Esophagus squamous epithelium (tissue), 5 donors: ENCODE data around the gene TNFRSF4. TPM values are rescaled to one million over a fixed set of nuclear protein-coding genes. Genes with fewer than 3 reads are reported as not detected.

Source experiments
- DNase-seq: peaks from one replicate; lab custom pipeline; 2025; lab: John Stamatoyannopoulos, UW
- H3K27ac ChIP-seq, 4 donors: fragments of 200-600 bp; sonication (generic); one replicate each; pipeline ENCODE4 v1.5.1; 2016 to 2019; ENCODE audit warnings: mild to moderate bottlenecking in 1 of 4
- H3K27me3 ChIP-seq, 4 donors: fragments of 200-600 bp; sonication (generic); 1 replicate in 3 of 4; 2 replicates in 1 of 4; pipeline versions ENCODE4 v1.5.1 to v1.6.0; 2017 to 2021; ENCODE audit warnings: antibody characterized with exemption in 1 of 4
- H3K36me3 ChIP-seq, 3 donors: fragments of 200-600 bp; sonication (generic); one replicate each; pipeline ENCODE4 v1.5.1; 2016 to 2019
- H3K4me1 ChIP-seq, 3 donors: fragments of 200-600 bp; sonication (generic); one replicate each; pipeline ENCODE4 v1.5.1; 2017 to 2019
- H3K4me3 ChIP-seq, 4 donors: fragments of 200-600 bp; sonication (generic); 1 replicate in 3 of 4; 2 replicates in 1 of 4; pipeline ENCODE4 v1.5.1; 2016 to 2019; ENCODE audit warnings: mild to moderate bottlenecking in 2 of 4, moderate library complexity in 1 of 4
- H3K9me3 ChIP-seq, 3 donors: fragments of 200-600 bp; sonication (generic); one replicate each; pipeline ENCODE4 v1.5.1; 2016 to 2019
- CTCF ChIP-seq, 6 experiments: fragments of 450-650 bp in 4 of 6; fragments of 200-600 bp in 2 of 6; sonication (generic) in 2 of 6; IDR thresholded peaks; one replicate each; pipeline ENCODE4 v1.5.1; 2016 to 2019; ENCODE audit warnings: antibody characterized with exemption in 6 of 6, mild to moderate bottlenecking in 4 of 6, moderate library complexity in 4 of 6
- POLR2A ChIP-seq, 4 donors: fragments of 450-650 bp; IDR thresholded peaks; one replicate each; pipeline ENCODE4 v1.6.1; 2017; ENCODE audit warnings: antibody characterized with exemption in 4 of 4, mild to moderate bottlenecking in 4 of 4, moderate library complexity in 3 of 4
- WGBS, 2 donors: methylation state at CpG; one replicate each; pipeline ENCODE4 v1.1.5; 2018; 5-methylcytosine and 5-hydroxymethylcytosine counted together
- intact Hi-C: fragments of 100-400 bp; cut with DNase I; formaldehyde crosslinking; loops from one replicate; pipeline ENCODE4 v1.15.0; 2022
- total RNA-seq, 4 donors: library from RNA; depleted of rRNA; stranded (reverse); fragments of >200 nt; gene quantifications; one replicate each; pipeline ENCODE4 v1.1.0, GENCODE V29; 2016
- donor health status: DM: yes; HTN: yes; CAD: no.

The TNFRSF4 gene
- total RNA-seq, 4 donors from 2014 or later, result 0.40 to 1.3 (median 0.57) TPM; not detected in 1

- no peaks in the 10 kb centered on the region for H3K27me3 ChIP-seq
- no peak for DNase-seq
- no peak for TF ChIP-seq CTCF (IDR thresholded peaks at IDR 0.05)
- no peak for TF ChIP-seq POLR2A (IDR thresholded peaks at IDR 0.05)
- intact Hi-C loops, result no loop called here
- peaks cover 24 to 66% (median 25%) of the 10 kb centered on the region in 3 donors for H3K4me1 ChIP-seq
- WGBS, 2 donors, result 95 to 100% methylated on average over 1 to 15 of the region's 19 CpGs
- H3K27ac ChIP-seq, result no peak overlapping the region
- no peaks in the 10 kb centered on the region for H3K9me3 ChIP-seq
- H3K36me3 ChIP-seq, result peaks cover 16 to 58% (median 26%) of the 10 kb centered on the region in 3 donors
- H3K4me3 ChIP-seq, result peak overlapping the region in 1 of 4 donors; percentile 100
Measured at GRCh38 chr1:1229770-1230169, 15.8 kb upstream of the TNFRSF4 start.

- H3K4me1 ChIP-seq, result peaks cover 24 to 64% (median 25%) of the 10 kb centered on the region in 3 donors
- no peaks in the 10 kb centered on the region for H3K27me3 ChIP-seq
- no peaks in the 10 kb centered on the region for H3K9me3 ChIP-seq
- WGBS, 2 donors, result 81 to 89% methylated on average over 22 of the region's 28 CpGs
- H3K36me3 ChIP-seq, result peaks cover 18 to 59% (median 28%) of the 10 kb centered on the region in 3 donors
- DNase-seq, result no peak
- H3K4me3 ChIP-seq, result no peak overlapping the region
- TF ChIP-seq CTCF (IDR thresholded peaks at IDR 0.05) (no peak), POLR2A (IDR thresholded peaks at IDR 0.05) (no peak)
- H3K27ac ChIP-seq, result no peak overlapping the region
- intact Hi-C loops, result no loop called here
Measured at GRCh38 chr1:1228596-1229321, 14.8 kb upstream of the TNFRSF4 start.

- no peak overlapping the region for H3K4me3 ChIP-seq
- H3K27me3 ChIP-seq, result no peaks in the 10 kb centered on the region
- no peaks in the 10 kb centered on the region for H3K9me3 ChIP-seq
- no peak for TF ChIP-seq POLR2A (IDR thresholded peaks at IDR 0.05)
- TF ChIP-seq CTCF (IDR thresholded peaks at IDR 0.05), result no peak
- intact Hi-C loops, result no loop called here
- no peak overlapping the region for H3K27ac ChIP-seq
- DNase-seq, result no peak
- peaks cover 24 to 59% (median 24%) of the 10 kb centered on the region in 3 donors for H3K4me1 ChIP-seq
- WGBS, 2 donors, result 99% methylated on average over 9 of the region's 30 CpGs; no CpG with 5 or more reads in 1 of the 2 donors
- peaks cover 24 to 64% (median 33%) of the 10 kb centered on the region in 3 donors for H3K36me3 ChIP-seq
Measured at GRCh38 chr1:1228187-1228586, 14.2 kb upstream of the TNFRSF4 start.

- Histone ChIP-seq H3K9me3 (no peaks in the 10 kb centered on the region), H3K4me3 (no peak overlapping the region), H3K36me3 (peaks cover 32 to 72% (median 40%) of the 10 kb centered on the region in 3 donors), H3K4me1 (peaks cover 16 to 51% (median 20%) of the 10 kb centered on the region in 3 donors), H3K27me3 (no peaks in the 10 kb centered on the region), H3K27ac (no peak overlapping the region)
- intact Hi-C loops, result no loop called here
- no CpG with 5 or more reads among the region's 25 CpGs for WGBS, 2 donors
- DNase-seq, result no peak
- TF ChIP-seq POLR2A (IDR thresholded peaks at IDR 0.05) (no peak), CTCF (IDR thresholded peaks at IDR 0.05) (no peak)
Measured at GRCh38 chr1:1227386-1227785, 13.4 kb upstream of the TNFRSF4 start.

GRCh38 chr1:1226566-1227362 lies 12.8 kb upstream of the TNFRSF4 start:
- WGBS, 2 donors, result 85 to 93% methylated on average over 8 to 11 of the region's 44 CpGs
- H3K27me3 ChIP-seq, result no peaks in the 10 kb centered on the region
- no peak overlapping the region for H3K27ac ChIP-seq
- intact Hi-C loops, result no loop called here
- TF ChIP-seq POLR2A (IDR thresholded peaks at IDR 0.05), result no peak
- TF ChIP-seq CTCF (IDR thresholded peaks at IDR 0.05), result no peak
- H3K36me3 ChIP-seq, result peaks cover 38 to 78% (median 47%) of the 10 kb centered on the region in 3 donors
- DNase-seq, result no peak
- H3K4me3 ChIP-seq, result no peak overlapping the region
- H3K4me1 ChIP-seq, result peaks cover 16 to 56% (median 20%) of the 10 kb centered on the region in 3 donors
- no peaks in the 10 kb centered on the region for H3K9me3 ChIP-seq
